HG03139 (cell line): ENCODE measurements around the gene DDX1.
"Not testable (repeated sequence)": the region's sequence is repeated elsewhere in the genome, so short reads cannot be mapped to it uniquely, and the experiment has no call there.

ENCODE experiments used
- ATAC-seq: cut with Tn5 transposase; IDR thresholded peaks from one replicate; pipeline ENCODE4 v1.9.1; 2021; ENCODE audit not compliant: unreplicated experiment

DDX1 gene

GRCh38 chr2:15594291-15595256, 2.9 kb downstream of the DDX1 start:
- no peak for ATAC-seq

- no peak for ATAC-seq
Observed at GRCh38 chr2:15595342-15595905, 3.8 kb downstream of the DDX1 start.

GRCh38 chr2:15595936-15596335, 4.3 kb downstream of the DDX1 start:
- no peak for ATAC-seq

GRCh38 chr2:15596350-15596749, 4.7 kb downstream of the DDX1 start:
- ATAC-seq, result no peak

GRCh38 chr2:15596968-15597367, 5.3 kb downstream of the DDX1 start:
- no peak for ATAC-seq

- ATAC-seq, result no peak
Observed at GRCh38 chr2:15599994-15600393, 8.3 kb downstream of the DDX1 start.

- ATAC-seq, result no peak
Observed at GRCh38 chr2:15601681-15602080, 10.0 kb downstream of the DDX1 start.

- ATAC-seq, result no peak
Observed at GRCh38 chr2:15602393-15602792, 10.7 kb downstream of the DDX1 start.

GRCh38 chr2:15603044-15603765, 11.5 kb downstream of the DDX1 start:
- ATAC-seq, result no peak

- no peak for ATAC-seq
Observed at GRCh38 chr2:15603948-15604347, 12.3 kb downstream of the DDX1 start.

GRCh38 chr2:15605721-15606120, 14.1 kb downstream of the DDX1 start:
- ATAC-seq, result no peak

- ATAC-seq, result no peak
Observed at GRCh38 chr2:15606481-15607441, 15.1 kb downstream of the DDX1 start.

- no peak for ATAC-seq
Observed at GRCh38 chr2:15607709-15608391, 16.2 kb downstream of the DDX1 start.

GRCh38 chr2:15608392-15608761, 16.7 kb downstream of the DDX1 start:
- ATAC-seq, result no peak

- ATAC-seq, result no peak
Observed at GRCh38 chr2:15609341-15610042, 17.8 kb downstream of the DDX1 start.

GRCh38 chr2:15610430-15610952, 18.8 kb downstream of the DDX1 start:
- no peak for ATAC-seq

GRCh38 chr2:15612101-15612500, 20.4 kb downstream of the DDX1 start:
- ATAC-seq, result not testable (repeated sequence)

GRCh38 chr2:15613736-15614429, 22.2 kb downstream of the DDX1 start:
- no peak for ATAC-seq
